Mesothelial cell of epicardium (in vitro differentiated cells): Measurements from ENCODE around the gene RAC2. TPM values are rescaled to one million over a fixed set of nuclear protein-coding genes. Genes with fewer than 3 reads are reported as not detected.

Experiments used
- DNase-seq, 2 experiments: peaks; one replicate each; pipeline ENCODE4 v3.0.0; 2021; ENCODE audit warnings: low spot score in 2 of 2; ENCODE audit not compliant: unreplicated experiment in 2 of 2
- H3K27ac Mint-ChIP-seq: 2 replicates; pipeline ENCODE4 v1.8.0; 2021; ENCODE audit warnings: mixed read lengths
- H3K27me3 Mint-ChIP-seq: 2 replicates; pipeline ENCODE4 v1.8.0; 2021; ENCODE audit warnings: low read depth, mixed read lengths
- H3K36me3 Mint-ChIP-seq: 2 replicates; pipeline ENCODE4 v1.8.0; 2021; ENCODE audit warnings: mixed read lengths
- H3K4me1 Mint-ChIP-seq: 2 replicates; pipeline ENCODE4 v1.8.0; 2021; ENCODE audit warnings: mixed read lengths
- H3K4me3 Mint-ChIP-seq: 2 replicates; pipeline ENCODE4 v1.8.0; 2021; ENCODE audit warnings: mild to moderate bottlenecking, moderate library complexity, mixed read lengths
- H3K9me3 Mint-ChIP-seq: 2 replicates; pipeline ENCODE4 v1.8.0; 2021; ENCODE audit warnings: mixed read lengths
- total RNA-seq: library from RNA; stranded (reverse); gene quantifications from 3 replicates; pipeline ENCODE4 v1.2.1, GENCODE V29; 2021
- TF ChIP-seq, protein P1 (sequence below): fragments of 200-600 bp; sonication (generic); IDR thresholded peaks from one replicate; pipeline ENCODE4 v1.5.0; 2021; ENCODE audit warnings: antibody characterized with exemption; ENCODE audit not compliant: unreplicated experiment

Gene RAC2
- total RNA-seq, 1 donor from 2014 or later = 6.4 TPM

DNA sequence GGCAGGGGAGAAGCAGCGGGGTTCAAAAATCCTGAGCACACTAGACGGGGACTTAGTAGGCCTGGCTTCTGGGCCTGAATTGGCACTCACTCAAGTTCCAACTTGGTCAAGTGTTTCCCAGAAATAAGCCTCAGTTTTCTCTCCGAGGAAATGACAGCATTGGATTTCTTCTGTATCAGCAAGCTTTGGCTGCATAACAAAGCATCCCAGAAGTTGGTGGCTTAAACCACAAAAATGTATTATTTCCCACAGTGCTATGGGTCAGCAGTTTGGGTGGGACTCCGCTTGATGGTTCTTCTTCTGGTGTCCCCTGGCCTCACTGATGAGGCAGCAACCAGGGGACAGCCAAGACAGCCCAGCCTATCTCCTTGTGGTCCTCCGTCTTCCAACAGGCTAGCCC is 36.6 kb upstream of the RAC2 start:
- Mint-ChIP-seq H3K27me3 (peaks cover 30% of the 10 kb centered on the region), H3K4me1 (no peaks in the 10 kb centered on the region), H3K9me3 (no peaks in the 10 kb centered on the region), H3K27ac (no peak overlapping the region), H3K36me3 (no peaks in the 10 kb centered on the region), H3K4me3 (no peak overlapping the region)
- no peak for DNase-seq
- TF ChIP-seq, protein P1, sequence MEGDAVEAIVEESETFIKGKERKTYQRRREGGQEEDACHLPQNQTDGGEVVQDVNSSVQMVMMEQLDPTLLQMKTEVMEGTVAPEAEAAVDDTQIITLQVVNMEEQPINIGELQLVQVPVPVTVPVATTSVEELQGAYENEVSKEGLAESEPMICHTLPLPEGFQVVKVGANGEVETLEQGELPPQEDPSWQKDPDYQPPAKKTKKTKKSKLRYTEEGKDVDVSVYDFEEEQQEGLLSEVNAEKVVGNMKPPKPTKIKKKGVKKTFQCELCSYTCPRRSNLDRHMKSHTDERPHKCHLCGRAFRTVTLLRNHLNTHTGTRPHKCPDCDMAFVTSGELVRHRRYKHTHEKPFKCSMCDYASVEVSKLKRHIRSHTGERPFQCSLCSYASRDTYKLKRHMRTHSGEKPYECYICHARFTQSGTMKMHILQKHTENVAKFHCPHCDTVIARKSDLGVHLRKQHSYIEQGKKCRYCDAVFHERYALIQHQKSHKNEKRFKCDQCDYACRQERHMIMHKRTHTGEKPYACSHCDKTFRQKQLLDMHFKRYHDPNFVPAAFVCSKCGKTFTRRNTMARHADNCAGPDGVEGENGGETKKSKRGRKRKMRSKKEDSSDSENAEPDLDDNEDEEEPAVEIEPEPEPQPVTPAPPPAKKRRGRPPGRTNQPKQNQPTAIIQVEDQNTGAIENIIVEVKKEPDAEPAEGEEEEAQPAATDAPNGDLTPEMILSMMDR = no peak

DNA sequence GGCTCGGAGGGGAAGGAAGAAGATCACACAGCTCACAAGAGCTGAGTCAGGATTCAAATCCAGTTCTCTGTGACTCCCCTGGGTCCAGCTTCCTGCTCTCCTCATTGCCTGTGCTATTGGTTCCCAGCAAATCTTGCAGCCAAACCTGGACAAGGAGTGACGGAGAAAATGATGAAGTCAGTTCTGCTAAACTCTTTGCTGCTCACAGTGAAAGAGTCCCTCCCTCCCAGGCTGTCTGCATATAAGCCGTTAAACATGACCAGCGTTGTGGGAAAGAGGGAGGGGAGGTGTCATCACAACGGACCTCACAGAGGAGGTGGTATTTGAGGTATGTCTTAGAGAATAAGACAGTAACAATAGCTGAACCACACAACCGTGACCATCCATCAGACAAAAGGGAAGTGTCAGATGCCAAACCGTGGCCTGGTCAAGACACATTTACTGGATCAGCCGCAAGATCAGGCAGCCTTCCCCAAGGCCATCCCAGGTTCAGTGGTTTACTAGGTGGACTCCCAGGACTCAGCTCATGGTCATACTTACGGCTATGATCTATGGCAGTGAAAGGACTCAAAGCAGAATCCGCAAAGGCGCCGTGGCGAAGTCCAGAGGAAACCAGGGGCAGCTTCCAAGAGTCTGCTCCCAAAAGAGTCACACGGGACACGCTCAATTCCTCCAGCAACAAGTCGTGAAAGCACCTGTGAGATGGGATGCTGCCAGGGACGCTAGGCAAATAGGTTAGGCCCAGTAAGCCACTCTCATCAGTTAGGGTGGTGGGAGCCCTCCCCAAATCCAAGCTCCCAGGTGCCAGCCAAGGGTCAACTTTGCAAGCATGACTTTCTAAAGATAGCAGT is 35.5 kb upstream of the RAC2 start:
- Mint-ChIP-seq H3K4me1 (no peaks in the 10 kb centered on the region), H3K27ac (no peak overlapping the region), H3K4me3 (no peak overlapping the region), H3K9me3 (no peaks in the 10 kb centered on the region), H3K27me3 (peaks cover 27% of the 10 kb centered on the region), H3K36me3 (no peaks in the 10 kb centered on the region)
- TF ChIP-seq, protein P1 = no peak
- no peak for DNase-seq

DNA sequence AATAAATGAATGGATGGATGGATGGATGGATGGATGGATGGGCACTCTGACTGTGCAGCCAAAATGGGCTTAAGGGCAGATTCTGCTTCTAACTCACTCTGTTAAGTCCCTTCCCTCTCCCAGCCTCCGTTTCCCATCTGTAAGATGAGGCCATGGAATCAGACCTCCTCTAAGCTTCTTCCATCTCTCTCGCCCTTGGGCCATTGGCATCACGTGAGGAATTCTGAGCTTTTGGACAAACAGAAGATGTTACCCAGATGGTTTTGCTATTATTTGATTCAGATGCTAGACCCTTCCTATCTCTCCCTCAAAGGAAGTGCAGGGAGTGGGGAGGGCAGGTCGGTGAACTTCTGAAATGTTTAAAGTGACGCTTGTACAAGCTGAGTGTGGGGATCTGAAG is 34.2 kb upstream of the RAC2 start:
- H3K27ac Mint-ChIP-seq = no peak overlapping the region
- H3K4me1 Mint-ChIP-seq = no peaks in the 10 kb centered on the region
- H3K36me3 Mint-ChIP-seq = no peaks in the 10 kb centered on the region
- peaks cover 24% of the 10 kb centered on the region for H3K27me3 Mint-ChIP-seq
- no peaks in the 10 kb centered on the region for H3K9me3 Mint-ChIP-seq
- TF ChIP-seq, protein P1 = no peak
- H3K4me3 Mint-ChIP-seq = no peak overlapping the region
- DNase-seq = no peak

DNA sequence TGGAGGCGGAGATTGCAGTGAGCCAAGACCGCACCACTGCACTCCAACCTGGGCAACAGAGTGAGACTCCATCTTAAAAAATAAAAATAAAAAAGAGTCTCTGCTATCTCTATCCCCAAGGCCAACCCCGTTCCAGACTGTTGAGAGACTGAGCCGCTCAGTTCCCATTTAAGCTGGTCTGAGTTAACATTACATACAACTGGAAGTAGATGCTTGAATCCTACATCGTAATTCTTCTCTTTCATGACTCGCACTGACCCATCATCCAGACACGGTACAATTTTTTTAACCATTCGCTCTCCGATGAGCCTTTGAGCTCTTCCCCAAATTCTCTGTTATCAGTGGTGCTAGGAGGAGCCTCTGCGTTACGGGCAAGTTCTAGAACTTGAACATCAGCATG is 33.3 kb upstream of the RAC2 start:
- TF ChIP-seq, protein P1 = no peak
- Mint-ChIP-seq H3K4me3 (no peak overlapping the region), H3K4me1 (no peaks in the 10 kb centered on the region), H3K9me3 (no peaks in the 10 kb centered on the region), H3K36me3 (no peaks in the 10 kb centered on the region), H3K27me3 (peaks cover 20% of the 10 kb centered on the region), H3K27ac (no peak overlapping the region)
- no peak for DNase-seq

- Mint-ChIP-seq H3K27me3 (peaks cover 21% of the 10 kb centered on the region), H3K9me3 (no peaks in the 10 kb centered on the region), H3K4me3 (no peak overlapping the region), H3K36me3 (no peaks in the 10 kb centered on the region), H3K4me1 (no peaks in the 10 kb centered on the region), H3K27ac (no peak overlapping the region)
- DNase-seq = no peak
- TF ChIP-seq, protein P1 = no peak
Measured at GRCh38 chr22:37276776-37277175, 32.7 kb upstream of the RAC2 start.

- H3K9me3 Mint-ChIP-seq = no peaks in the 10 kb centered on the region
- no peaks in the 10 kb centered on the region for H3K4me1 Mint-ChIP-seq
- no peak overlapping the region for H3K27ac Mint-ChIP-seq
- peaks cover 30% of the 10 kb centered on the region for H3K27me3 Mint-ChIP-seq
- TF ChIP-seq, protein P1 = no peak
- no peaks in the 10 kb centered on the region for H3K36me3 Mint-ChIP-seq
- DNase-seq = no peak
- no peak overlapping the region for H3K4me3 Mint-ChIP-seq
Measured at GRCh38 chr22:37275622-37276021, 31.6 kb upstream of the RAC2 start.
